HepG2 (cell line): ENCODE data around the gene SETD7. TPM values are rescaled to one million over a fixed set of nuclear protein-coding genes. Genes with fewer than 3 reads are reported as not detected.

ENCODE experiments used
- ATAC-seq: fragments of 200-7000 bp; cut with Tn5 transposase; 3 replicates; pipeline ENCODE4 v1.9.1; 2020; ENCODE audit warnings: mild to moderate bottlenecking, moderate library complexity
- BruUV-seq: library from RNA; stranded (reverse); fragments of 400-500 nt; replicated peaks from 2 replicates; lab custom pipeline; 2021; lab: Mats Ljungman, UMichigan
- CTCF ChIA-PET: fragments of 300-600 bp; formaldehyde crosslinking; extraction: SDS; loops from one replicate; lab custom pipeline; 2021; ENCODE audit warnings: low total read pairs, inconsistent platforms, low intra/inter-chr PET ratio; lab: Yijun Ruan, JAX
- POLR2A ChIA-PET: fragments of 350-600 bp; sonication (Branson Sonifier 250); formaldehyde crosslinking; loops from one replicate; lab custom pipeline; 2020; ENCODE audit warnings: antibody characterized with exemption, inconsistent platforms; lab: Yijun Ruan, JAX
- DNase-seq: peaks from one replicate; pipeline ENCODE4 v3.0.0-alpha.2; 2015; ENCODE audit warnings: low spot score
- FAIRE-seq: peaks from 3 replicates; lab custom pipeline; 2011; peaks lifted over from hg19 to GRCh38; lab: Jason Lieb, UNC
- H2AFZ ChIP-seq: one replicate; pipeline ENCODE4 v1.6.1; 2011; ENCODE audit warnings: low read length, inconsistent platforms
- H3K27ac ChIP-seq: fragments of 300-600 bp; 3 replicates; pipeline ENCODE4 v1.8.0; 2011; ENCODE audit warnings: mixed run types, mild to moderate bottlenecking, mixed read lengths, low read length, inconsistent platforms; ENCODE audit not compliant: insufficient read depth; ENCODE audit errors: extremely low read length
- H3K27me3 ChIP-seq, 2 experiments: fragments of 200-600 bp in 1 of 2; 2 replicates in 1 of 2; 3 replicates in 1 of 2; pipeline versions ENCODE4 v1.6.0 to v1.8.0; 2011; ENCODE audit warnings: low read length in 2 of 2, mild to moderate bottlenecking in 2 of 2, moderate library complexity in 2 of 2, inconsistent platforms in 1 of 2; ENCODE audit not compliant: insufficient read depth in 2 of 2, control insufficient read depth in 1 of 2
- H3K36me3 ChIP-seq, 2 experiments: fragments of 200-600 bp in 1 of 2; replicated peaks in 1 of 2; 2 replicates in 1 of 2; 3 replicates in 1 of 2; pipeline versions ENCODE4 v1.5.1 to v1.8.0; 2011; ENCODE audit warnings: low read length in 2 of 2, inconsistent platforms in 1 of 2; ENCODE audit not compliant: insufficient read depth in 2 of 2, control insufficient read depth in 1 of 2
- H3K4me1 ChIP-seq: 2 replicates; pipeline ENCODE4 v1.5.1; 2012; ENCODE audit warnings: low read length, inconsistent platforms; ENCODE audit not compliant: insufficient read depth
- H3K4me2 ChIP-seq: 2 replicates; pipeline ENCODE4 v1.6.0; 2011; ENCODE audit warnings: low read depth, low read length, inconsistent platforms
- H3K4me3 ChIP-seq, 3 experiments: fragments of 200-600 bp in 1 of 3; sonication (generic), shearing (Covaris generic) in 1 of 3; replicated peaks in 1 of 3; 2 replicates each; pipeline ENCODE4 v1.5.1; 2011 to 2016; ENCODE audit warnings: low read length in 3 of 3, inconsistent platforms in 2 of 3, low read depth in 2 of 3, mild to moderate bottlenecking in 2 of 3, control low read depth in 1 of 3, mixed read lengths in 1 of 3; ENCODE audit not compliant: insufficient read depth in 1 of 3
- H3K79me2 ChIP-seq: one replicate; pipeline ENCODE4 v1.6.1; 2011; ENCODE audit warnings: low read length, inconsistent platforms; ENCODE audit not compliant: insufficient read depth
- H3K9ac ChIP-seq: 2 replicates; pipeline ENCODE4 v1.6.0; 2011; ENCODE audit warnings: mild to moderate bottlenecking, low read depth, low read length, inconsistent platforms; ENCODE audit not compliant: insufficient read depth
- H3K9me3 ChIP-seq: 2 replicates; pipeline ENCODE4 v1.5.1; 2012; ENCODE audit warnings: mild to moderate bottlenecking, low read length
- H4K20me1 ChIP-seq: 2 replicates; pipeline ENCODE4 v1.6.0; 2011; ENCODE audit warnings: inconsistent platforms, mild to moderate bottlenecking, low read length, moderate library complexity; ENCODE audit not compliant: insufficient read depth
- CENPT ChIP-seq: sonication (generic); formaldehyde crosslinking; IDR thresholded peaks from 2 replicates; pipeline ENCODE4 v1.8.0; 2022; ENCODE audit warnings: low read depth, mild to moderate bottlenecking, moderate library complexity, missing genetic modification reagents
- MBNL3 ChIP-seq: fragments of 250-450 bp; sonication (Bioruptor Pico); conservative IDR thresholded peaks from 2 replicates; pipeline ENCODE4 v1.8.0; 2022; ENCODE audit warnings: mild to moderate bottlenecking, inconsistent platforms
- NCOA2 ChIP-seq: sonication (generic); formaldehyde crosslinking; IDR thresholded peaks from 2 replicates; pipeline ENCODE4 v1.8.0; 2022; ENCODE audit warnings: inconsistent platforms
- SAFB2 ChIP-seq: sonication (generic); formaldehyde crosslinking; IDR thresholded peaks from 2 replicates; pipeline ENCODE4 v1.5.1; 2020; ENCODE audit warnings: missing genetic modification reagents, low read depth, mild to moderate bottlenecking, borderline replicate concordance
- WIZ ChIP-seq: sonication (generic); formaldehyde crosslinking; IDR thresholded peaks from 2 replicates; pipeline ENCODE4 v1.5.1; 2020; ENCODE audit warnings: mild to moderate bottlenecking, missing genetic modification reagents
- ZNF3 ChIP-seq: IDR thresholded peaks from 2 replicates; pipeline ENCODE4 v1.7.0; 2017; ENCODE audit warnings: inconsistent platforms
- ZNF660 ChIP-seq: sonication (generic); formaldehyde crosslinking; IDR thresholded peaks from 2 replicates; pipeline ENCODE4 v1.5.1; 2020; ENCODE audit warnings: mild to moderate bottlenecking, low read depth, missing genetic modification reagents, borderline replicate concordance
- WGBS: methylation state at CpG from one replicate; pipeline ENCODE4 v1.1.6; 2017; ENCODE audit warnings: low lambda C conversion rate; 5-methylcytosine and 5-hydroxymethylcytosine counted together
- in situ Hi-C: cut with HindIII; loops from 2 replicates; pipeline ENCODE4 v1.10.0; 2017; ENCODE audit warnings: low pct_unique_long_range_greater_than_20kb; ENCODE audit not compliant: extremely low pct_ligation_motif_present
- intact Hi-C: fragments of 100-400 bp; cut with micrococcal nuclease; formaldehyde crosslinking; loops from one replicate; pipeline ENCODE4 v1.10.0; 2022; ENCODE audit not compliant: unreplicated experiment
- polyA plus RNA-seq, 8 experiments: library from polyadenylated mRNA; depleted of rRNA in 3 of 8; stranded (reverse) in 7 of 8; unstranded in 1 of 8; fragments of >200 nt; fragmentation: Illumina TruSeq in 4 of 8; extraction: Trizol in 4 of 8; gene quantifications; 2 replicates each; pipeline versions ENCODE4 v1.2.1 to v1.2.3, GENCODE V29; 2011 to 2016; ENCODE audit warnings: low read depth in 4 of 8, missing spikeins in 1 of 8, mixed read lengths in 1 of 8; ENCODE audit not compliant: insufficient read depth in 1 of 8
- total RNA-seq, 5 experiments: library from RNA; depleted of rRNA; stranded (reverse); fragments of >200 nt; fragmentation: Illumina TruSeq; extraction: Trizol; gene quantifications; 2 replicates each; pipeline ENCODE4 v1.2.3, GENCODE V29; 2016; ENCODE audit warnings: low read depth in 1 of 5
- TF ChIP-seq, protein P1 (sequence below): sonication (generic); formaldehyde crosslinking; IDR thresholded peaks from 2 replicates; pipeline ENCODE4 v1.9.0; 2021; ENCODE audit warnings: missing genetic modification reagents, borderline replicate concordance

SETD7 gene
- total and polyA plus RNA-seq, 2 of the 13 experiments (the other 11 are each of a cell fraction or from before 2014, with no cell fraction given) = 0.08 to 0.22 TPM

DNA sequence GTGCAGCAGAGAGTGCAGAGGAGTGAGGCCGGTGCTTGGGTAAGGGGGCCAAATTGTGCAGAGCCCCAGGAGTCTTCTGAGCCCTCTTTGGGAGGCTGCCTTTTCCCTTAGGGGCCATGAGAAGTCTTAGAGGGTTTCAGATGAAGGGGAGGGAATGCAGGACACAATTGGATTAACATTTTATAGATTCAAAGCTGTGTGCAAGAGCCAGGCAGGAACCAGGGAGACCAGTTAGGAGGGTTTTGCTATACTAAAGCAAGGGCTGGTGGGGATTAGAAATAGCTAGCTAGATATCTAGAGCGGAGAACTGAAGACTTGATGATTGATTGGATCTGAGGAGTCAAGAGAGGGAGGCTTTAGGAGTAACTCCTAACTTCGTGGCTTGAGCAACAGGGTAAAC lies 49.5 kb upstream of the SETD7 start:
- H3K9me3 ChIP-seq = no peaks in the 10 kb centered on the region
- in situ Hi-C loops (no loop called here), intact Hi-C loops (no loop called here)
- H3K4me3 ChIP-seq = no peak overlapping the region
- H2AFZ ChIP-seq = no peak overlapping the region
- BruUV-seq = no TSS peak
- no peaks in the 10 kb centered on the region for H3K79me2 ChIP-seq
- no peak overlapping the region for H3K4me2 ChIP-seq
- FAIRE-seq (no peak), ATAC-seq (no peak), DNase-seq (no peak)
- 44% methylated on average over 3 of the region's 3 CpGs for WGBS
- no peak overlapping the region for H3K27ac ChIP-seq
- H3K27me3 ChIP-seq = peaks cover 2 to 3% of the 10 kb centered on the region in 2 experiments; a peak in 3 of 5 replicates
- no peaks in the 10 kb centered on the region for H4K20me1 ChIP-seq
- ChIA-PET CTCF (interaction anchor here (3.4 kb wide), 1 partner anchor 46 kb away, joined by 43 read pairs; no protein-coding TSS in a partner anchor), POLR2A (no interaction called here)
- no peak overlapping the region for H3K9ac ChIP-seq
- no peaks in the 10 kb centered on the region for H3K36me3 ChIP-seq
- TF ChIP-seq ZNF3 (CRISPR knock-in tag) (no peak), ZNF660 (CRISPR knock-in tag) (no peak), SAFB2 (no peak), NCOA2 (no peak), CENPT (CRISPR knock-in tag) (no peak), WIZ (no peak), MBNL3 (CRISPR knock-in tag) (no peak)
- TF ChIP-seq, protein P1, sequence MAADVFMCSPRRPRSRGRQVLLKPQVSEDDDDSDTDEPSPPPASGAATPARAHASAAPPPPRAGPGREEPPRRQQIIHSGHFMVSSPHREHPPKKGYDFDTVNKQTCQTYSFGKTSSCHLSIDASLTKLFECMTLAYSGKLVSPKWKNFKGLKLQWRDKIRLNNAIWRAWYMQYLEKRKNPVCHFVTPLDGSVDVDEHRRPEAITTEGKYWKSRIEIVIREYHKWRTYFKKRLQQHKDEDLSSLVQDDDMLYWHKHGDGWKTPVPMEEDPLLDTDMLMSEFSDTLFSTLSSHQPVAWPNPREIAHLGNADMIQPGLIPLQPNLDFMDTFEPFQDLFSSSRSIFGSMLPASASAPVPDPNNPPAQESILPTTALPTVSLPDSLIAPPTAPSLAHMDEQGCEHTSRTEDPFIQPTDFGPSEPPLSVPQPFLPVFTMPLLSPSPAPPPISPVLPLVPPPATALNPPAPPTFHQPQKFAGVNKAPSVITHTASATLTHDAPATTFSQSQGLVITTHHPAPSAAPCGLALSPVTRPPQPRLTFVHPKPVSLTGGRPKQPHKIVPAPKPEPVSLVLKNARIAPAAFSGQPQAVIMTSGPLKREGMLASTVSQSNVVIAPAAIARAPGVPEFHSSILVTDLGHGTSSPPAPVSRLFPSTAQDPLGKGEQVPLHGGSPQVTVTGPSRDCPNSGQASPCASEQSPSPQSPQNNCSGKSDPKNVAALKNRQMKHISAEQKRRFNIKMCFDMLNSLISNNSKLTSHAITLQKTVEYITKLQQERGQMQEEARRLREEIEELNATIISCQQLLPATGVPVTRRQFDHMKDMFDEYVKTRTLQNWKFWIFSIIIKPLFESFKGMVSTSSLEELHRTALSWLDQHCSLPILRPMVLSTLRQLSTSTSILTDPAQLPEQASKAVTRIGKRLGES (CRISPR knock-in tag) = no peak
- H3K4me1 ChIP-seq = no peaks in the 10 kb centered on the region
